GM18508 (cell line): Measurements from ENCODE around the gene FANCC.

Source experiments
- ATAC-seq: cut with Tn5 transposase; IDR thresholded peaks from one replicate; pipeline ENCODE4 v1.9.1; 2021; ENCODE audit warnings: moderate number of reproducible peaks; ENCODE audit not compliant: insufficient read depth, unreplicated experiment

The FANCC gene

DNA sequence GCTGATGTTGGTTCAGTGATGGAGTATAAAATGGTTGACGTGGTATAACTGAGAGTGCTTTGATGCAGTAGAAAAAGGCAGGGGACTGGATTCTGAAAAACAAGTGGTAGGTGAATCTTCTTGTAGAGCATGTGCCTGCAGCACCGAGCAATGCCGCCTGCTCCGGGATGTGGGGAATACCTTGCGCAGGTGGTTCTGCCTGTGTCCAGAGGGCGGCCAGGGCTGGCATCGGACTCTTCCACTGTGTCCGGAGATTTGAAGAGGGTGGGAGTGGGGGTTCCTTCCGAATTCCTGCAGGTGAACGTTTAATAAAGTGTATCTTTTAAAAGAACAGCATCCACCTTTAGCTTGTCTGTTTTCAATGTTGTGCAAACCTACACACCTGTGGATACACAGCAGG lies 238.0 kb downstream of the FANCC start:
- no peak for ATAC-seq

DNA sequence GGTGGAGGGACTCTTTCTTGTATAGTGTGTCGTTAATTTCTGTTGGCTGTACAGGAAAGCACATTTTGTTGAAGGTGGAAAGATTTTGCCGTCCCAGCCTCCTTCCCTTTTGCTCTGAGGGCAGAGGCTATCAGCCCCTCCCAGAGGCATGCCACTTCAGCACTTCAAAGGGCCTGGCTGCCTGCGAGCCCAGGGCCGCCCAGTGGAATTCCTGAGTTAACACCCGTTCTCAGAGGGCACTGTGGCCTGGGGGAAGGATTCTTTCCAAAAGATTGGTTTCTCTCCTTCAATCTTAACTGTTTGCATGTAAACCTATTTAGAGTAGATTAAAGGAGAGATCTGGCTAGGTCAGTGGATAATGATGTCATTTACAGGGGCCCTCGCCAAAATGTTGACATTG lies 238.6 kb downstream of the FANCC start:
- no peak for ATAC-seq

DNA sequence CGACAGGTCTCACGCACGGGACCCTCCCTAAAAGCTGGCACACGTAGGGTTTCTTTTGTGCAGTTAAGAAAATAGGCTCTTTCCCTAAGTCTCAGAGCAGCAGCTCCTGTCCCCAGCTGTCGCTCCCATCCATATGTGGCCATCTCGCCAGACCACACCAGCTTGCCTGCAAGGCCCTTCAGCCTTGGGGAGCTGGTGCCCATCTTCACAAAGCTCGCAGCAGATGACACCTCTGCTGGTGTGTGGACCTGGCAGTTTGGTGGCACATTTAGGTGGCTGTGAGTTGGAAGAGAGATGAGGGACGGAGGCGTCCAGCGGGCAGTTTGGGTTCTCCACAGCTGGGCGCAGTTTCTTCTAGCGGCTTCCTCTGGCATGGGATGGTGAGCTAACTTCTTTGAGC lies 239.0 kb downstream of the FANCC start:
- ATAC-seq = no peak

DNA sequence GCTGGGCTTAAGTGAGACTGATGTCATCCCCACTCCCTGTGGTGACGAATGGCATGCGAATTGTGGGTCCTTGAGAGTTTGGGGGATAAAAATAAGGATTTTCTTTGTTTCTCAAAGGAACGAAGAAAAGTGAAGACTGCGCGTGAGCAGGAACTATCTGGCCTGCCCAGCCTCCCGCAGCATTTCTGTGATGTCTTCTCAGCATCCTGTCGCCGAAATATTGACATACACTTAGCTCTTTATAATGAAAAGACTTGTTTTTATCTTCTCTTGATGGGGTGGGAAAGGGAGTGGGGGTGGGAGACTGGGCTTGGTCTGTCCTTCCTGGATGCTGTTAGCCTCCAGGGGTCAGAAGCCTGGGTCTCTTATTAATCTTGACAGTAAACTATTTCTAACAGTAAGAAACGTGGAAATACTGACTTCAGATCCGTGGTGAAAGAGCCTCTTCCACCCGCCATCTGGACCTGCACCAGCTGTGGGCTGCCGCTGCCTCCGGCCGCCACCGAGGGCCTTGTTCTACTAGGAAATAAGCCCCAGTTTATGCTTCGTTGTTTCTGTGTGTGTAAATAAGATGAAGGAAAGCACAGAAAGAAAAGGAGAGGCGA lies 239.6 kb downstream of the FANCC start:
- no peak for ATAC-seq

DNA sequence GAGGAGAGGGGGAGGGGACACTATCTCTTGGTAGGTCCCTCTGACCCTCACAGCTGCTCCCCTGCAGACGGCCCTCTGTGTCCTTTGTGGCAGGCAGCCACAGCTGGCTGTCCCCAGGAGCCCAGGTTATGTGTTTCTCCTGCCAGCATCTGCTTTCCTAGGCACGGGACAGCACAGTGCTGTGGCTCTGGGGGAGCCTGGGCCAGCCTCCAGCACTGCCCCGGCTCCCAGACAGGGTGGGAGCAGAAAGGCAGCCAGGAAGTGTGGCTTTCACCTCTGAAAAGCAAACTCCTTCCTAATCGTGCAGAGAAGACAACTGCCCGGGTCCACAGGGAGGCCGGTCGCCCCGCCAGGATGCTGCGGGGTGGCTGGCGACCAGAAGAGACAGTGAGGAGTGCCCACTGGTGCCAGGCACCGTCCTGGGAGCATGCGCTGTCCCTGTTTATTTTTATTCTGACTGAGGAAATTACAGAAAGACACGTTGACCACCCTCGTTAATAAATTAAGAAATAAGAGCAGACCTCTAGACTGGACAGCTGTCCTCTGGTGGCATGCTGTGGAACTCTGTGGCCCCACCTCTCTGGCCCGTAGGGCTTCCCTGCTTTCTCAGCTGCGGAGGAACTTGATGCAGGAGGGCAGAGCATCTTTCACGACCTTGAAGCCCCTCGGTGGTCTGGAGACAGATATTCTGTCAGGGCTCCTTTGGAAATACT lies 240.3 kb downstream of the FANCC start:
- no peak for ATAC-seq

DNA sequence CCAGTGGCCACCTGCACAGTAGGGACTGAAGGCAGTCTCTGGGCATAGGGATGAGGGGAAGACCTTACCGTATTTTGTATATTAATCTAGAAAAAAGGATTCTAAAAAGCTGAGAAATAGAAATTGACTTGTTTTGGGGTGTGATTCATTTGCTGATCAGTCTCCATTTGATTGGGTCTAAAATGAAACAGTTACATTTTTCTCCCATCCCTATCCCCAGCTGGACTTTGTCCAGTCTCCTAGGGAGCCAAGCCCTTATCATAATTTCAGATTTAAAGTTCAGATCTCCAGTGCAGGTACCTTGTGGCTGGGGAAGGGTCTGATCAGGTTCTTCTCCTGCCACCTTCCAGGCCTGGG lies 240.8 kb downstream of the FANCC start:
- ATAC-seq = no peak

DNA sequence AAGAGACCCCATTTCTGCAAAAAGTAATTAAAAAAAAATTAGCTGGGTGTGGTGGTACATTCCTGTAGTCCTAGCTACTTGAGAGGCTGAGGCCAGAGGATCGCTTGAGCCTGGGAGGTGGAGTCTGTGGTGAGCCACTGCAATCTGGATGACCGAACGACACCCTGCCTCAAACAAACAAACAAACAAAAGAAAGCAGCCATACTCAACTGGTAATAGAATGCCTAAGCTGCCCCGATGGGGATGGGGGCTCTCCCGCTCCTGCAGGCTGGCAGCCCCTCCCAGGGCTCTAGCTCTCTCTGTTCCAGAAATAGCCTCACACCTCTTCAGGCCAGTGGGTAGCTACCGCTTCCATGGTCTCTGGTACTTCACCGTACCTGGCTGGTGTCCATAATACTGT lies 241.8 kb downstream of the FANCC start:
- no peak for ATAC-seq

DNA sequence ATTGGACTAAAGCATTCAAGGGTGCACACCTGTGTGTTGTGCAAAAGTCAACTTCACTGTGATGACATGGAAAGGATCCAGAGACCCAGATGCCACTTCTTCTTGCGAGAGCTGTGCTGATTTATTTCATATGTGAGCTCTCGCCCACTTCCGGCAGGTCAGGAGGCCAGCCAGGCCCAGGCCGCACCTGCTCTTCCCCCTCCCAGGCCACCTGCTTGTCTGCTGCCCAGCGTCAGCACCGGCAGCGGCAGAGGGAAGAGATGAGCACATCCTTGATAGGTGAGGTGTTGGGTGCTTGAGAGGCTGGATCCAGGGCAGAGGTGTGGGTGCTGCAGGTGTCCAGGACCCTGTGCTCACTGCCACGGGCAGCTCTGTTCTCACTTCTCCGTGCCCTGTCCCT lies 242.9 kb downstream of the FANCC start:
- ATAC-seq = no peak

DNA sequence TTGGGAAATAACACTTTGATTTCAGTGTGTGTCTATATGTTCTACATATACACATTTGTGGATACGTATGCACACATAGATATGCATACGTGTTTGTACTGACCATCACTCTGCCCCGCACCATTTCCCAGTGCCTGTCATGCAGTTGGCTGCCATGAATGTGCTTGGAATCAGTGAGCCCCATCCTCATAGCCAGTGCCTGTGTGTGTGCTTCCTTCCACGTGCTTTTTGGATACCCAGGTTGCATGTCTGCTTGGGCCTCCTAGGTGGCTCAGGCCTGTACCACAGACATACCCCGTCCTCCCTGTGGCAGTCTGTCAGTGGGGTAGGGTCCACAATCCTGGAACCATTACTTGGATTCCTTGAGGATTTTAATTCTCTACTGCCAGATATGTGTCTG lies 243.6 kb downstream of the FANCC start:
- no peak for ATAC-seq

DNA sequence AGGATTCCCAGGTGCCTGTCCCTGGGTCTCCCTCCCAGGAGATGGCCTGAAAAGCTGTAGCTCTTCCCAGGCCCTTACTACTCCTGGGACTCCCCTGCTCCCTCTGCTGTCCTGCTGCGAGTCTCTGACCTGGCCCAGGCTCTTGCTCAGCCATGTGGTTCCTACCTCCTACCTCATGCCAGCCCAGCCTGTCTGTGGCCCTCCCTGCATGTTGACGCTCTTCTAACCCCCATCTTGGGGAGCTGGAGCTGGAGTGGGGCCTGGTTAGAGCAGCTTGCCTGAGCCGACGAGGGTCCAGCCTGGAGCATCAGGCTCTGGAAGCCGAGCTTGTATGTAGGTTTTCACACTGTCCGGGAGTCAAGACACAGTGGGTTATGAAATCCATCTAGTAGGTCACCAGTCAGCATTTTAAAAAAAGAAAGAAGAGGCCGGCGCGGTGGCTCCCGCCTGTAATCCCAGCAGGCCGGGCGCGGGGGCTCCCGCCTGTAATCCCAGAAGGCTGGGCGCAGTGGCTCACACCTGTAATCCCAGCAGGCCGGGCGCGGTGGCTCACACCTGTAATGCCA lies 244.4 kb downstream of the FANCC start:
- ATAC-seq = no peak

DNA sequence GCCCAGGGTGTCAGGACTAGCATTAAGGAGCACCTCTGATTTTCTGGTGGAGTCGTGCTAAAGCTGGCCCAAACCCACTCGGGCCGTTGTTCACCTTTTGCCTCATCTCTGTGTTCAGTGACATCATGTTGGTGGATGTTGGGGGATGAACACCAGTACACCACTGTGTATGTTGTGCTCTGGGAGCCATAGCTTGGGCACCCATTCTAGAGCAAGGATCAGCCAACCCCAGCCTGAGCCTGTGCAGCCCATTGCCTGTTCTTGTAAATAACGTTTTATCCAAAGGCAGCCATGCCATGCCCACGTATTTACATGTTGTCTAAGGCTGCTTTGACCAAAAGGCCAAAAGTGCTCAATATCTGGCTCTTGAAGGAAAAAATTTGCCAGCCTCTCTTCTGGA lies 245.6 kb downstream of the FANCC start:
- ATAC-seq = no peak

DNA sequence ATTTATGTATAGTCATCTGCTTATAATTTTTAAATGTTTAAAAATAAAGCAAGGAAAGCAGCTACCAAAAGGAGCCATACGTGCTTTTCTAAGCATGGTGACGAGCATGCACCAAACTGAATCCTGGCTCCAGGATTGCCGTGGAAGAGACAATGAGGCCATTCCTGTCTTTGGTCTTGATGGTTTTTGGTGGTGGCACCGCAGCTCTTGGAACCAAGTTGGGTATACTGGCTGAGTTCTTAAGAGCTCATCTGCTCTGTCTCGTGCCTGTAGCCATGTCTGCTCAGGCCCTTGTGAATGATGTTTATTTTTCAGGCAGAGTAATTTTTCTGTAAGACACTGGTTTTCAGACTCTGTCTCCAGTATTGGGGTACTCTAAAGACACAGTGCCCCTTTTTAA lies 246.1 kb downstream of the FANCC start:
- ATAC-seq = no peak

DNA sequence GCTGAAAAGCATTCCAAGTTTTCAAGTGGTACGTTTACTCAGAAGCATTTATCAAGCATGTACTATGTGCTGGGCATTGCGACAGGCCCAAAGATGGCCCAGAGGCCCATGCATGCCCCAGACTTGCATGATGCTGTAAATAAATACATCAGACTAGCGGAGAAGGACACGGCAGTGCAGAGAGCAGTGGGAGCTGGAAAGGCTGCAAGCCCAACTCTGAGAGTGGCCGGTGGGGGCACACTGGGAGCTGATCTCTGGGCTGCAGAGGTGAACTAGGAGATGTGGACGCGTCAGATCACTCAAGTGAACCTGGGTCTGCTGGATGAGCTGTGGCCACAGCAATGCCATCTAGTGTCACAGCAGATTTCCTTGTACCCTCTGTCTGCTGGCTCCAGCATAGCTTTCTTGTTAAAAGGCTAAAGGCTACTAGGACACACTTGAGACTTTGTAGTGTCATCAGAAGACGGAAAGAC lies 246.9 kb downstream of the FANCC start:
- no peak for ATAC-seq

DNA sequence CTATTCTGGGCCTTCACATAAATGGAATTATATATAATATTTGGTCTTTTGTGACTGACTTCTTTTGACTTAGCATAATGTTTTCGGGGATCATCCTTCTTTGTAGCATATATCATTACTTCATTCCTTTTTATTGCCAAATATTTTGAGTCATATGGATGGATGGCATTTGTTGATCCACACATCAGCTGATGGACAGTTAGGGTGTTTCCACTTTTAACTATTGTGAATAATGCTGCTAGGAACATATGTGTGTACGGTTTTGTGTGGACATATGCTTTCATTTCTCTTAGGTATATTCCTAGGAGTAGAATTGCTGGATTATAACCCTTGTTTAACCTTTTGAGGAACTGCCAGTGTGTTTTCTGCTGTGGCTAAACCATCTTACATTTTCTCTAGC lies 249.6 kb downstream of the FANCC start:
- ATAC-seq = no peak

DNA sequence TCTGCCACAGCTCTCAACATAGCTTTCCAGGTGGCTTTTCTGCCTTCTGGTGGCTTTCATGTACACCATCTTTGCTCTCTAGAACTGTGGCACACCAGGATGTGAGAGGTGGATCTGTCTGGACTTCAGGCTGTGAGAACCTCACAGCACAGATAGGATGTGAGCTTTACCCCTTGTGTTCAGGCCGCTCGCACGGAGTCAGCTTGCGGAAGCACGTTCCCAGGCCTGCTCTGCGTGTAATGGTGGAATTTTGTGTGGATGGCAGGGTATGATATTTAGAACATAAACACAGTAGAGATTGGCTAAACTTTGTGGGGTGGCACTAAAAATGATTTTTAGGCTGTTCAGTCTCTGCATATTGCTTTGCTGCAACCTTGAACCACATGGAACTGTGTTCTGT lies 250.5 kb downstream of the FANCC start:
- no peak for ATAC-seq

DNA sequence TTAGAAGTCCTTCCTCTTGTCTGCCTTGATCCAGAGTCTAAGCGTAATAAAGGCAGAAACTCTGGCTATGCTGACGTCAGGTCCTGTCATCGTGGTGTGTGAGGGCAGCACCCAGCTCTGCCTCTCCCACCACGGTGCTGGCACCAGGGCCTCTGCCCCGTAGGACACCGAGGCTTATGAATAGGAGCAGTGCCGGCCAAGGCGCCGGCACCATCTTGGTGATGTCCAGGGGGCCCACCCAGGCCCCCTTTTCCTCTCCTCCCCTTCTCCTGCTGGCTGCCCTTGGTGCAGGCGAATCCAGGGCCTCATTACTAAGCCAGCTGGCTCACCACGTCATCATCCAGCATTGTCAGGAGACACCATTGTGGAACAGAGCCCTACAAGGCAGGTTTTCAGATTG lies 252.3 kb downstream of the FANCC start:
- ATAC-seq = no peak

DNA sequence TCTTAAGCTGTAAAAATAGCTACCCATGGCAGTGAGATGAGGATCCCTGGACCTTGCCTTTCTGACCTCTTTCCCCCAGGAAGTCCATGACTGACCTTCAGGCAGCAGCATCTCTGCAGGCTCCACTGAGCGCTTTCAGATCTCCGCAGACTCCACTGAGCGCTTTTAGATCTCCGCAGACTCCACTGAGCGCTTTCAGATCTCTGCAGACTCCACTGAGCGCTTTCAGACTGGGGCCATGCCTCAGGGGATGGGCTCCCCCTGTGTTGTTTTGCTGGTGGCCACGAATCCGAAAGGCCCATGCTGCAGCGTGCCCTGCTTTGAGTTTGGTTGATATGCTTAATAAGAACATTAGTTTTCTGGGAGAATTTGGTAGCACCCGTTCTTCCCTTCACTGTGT lies 254.2 kb downstream of the FANCC start:
- ATAC-seq = no peak

DNA sequence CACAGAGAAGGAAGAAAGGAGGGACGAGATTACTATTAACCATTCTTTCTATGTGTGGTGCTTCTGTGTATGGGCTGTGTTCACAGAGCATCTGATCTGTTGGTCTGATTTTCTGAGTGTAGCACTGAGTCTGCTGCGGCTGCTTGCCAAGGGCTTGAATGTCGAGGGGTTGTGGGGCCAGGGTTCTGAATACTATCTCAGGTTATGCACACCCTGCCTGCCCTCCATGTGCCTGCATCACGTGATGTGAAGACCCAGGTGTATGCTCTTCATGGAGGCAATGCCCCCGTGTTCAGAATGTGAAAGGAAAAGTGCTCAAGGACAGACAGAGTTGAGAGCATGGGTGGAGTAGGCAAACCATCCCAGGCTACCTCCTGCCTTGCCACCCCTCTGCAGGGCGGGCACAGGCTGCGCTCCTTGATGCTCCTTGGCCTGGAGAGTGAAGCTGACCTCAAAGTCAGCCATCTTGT lies 254.9 kb downstream of the FANCC start:
- ATAC-seq = no peak

DNA sequence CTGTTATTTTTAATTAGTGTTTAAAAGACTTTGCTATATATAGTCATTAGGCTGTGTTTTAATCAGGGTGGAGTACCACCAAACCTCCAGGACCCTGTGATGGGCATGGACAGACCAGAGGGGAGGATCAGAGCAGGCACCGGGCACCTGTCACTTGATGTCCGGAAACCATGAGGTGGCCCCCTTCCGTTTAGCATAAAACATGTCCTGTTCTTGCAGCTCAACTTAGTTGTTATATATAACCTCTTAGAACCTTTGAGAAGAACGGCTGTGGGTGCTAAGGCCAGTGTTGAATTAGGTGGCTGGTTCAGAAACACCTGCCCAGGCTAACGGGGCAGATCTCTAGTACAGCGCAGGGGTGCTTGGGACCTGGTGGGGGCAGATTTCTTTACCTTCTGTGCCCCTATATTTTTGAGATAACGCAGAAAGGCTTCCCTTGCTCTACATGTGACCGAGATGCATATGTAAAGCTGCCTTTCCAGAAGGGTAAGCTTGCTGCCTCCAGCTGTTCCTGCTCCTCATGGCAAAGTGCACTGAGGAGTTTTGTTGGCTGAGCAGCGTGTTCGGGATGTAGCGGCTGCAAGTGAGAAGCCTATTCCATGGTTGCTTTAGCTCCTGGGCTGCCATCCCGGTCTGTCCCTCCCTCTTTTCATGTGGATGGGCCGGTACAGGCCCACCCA lies 255.5 kb downstream of the FANCC start:
- no peak for ATAC-seq

DNA sequence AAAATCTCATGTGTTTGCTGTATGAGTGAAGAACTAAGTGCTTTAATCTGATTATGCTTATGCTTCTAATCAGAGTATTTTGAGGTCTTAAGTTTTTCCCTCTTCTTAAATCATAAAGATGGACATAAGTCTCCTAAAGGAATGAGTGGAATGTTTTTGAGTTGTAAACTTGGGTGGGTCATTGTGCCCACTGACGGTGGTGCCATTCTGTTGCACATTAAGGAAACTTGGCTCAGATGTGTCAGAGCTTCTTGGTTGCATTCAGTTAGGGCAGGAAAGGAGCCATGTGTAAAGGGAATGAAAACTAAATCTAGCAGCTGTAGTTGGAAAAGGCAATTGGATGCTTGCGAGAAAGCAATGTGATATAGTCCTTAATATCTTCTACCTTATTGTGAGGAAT lies 256.6 kb downstream of the FANCC start:
- ATAC-seq = no peak

DNA sequence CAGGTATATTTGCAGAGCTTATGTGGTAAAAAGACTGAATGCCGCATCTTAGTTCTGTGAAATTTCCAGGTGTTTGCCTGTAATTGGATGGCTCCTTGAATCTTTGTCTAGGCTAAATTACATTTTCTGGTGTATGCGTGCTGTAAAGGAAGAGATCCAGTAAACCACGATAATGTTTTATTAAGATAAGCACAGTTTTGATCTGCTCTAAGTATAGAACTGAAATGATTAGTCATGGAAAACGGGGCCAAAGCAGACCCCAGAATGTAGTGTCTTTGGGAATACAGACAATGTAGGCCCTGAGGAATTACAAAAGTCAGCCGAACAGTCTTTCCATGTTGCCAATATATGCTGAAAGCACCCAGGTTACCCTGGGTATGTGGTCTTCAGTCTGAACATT lies 257.3 kb downstream of the FANCC start:
- ATAC-seq = no peak
